WTC11 (cell line): ENCODE measurements around the gene ROBO4. TPM values are rescaled to one million over a fixed set of nuclear protein-coding genes. Genes with fewer than 3 reads are reported as not detected.

Experiments used
- AR ChIP-seq: fragments of 250-450 bp; sonication (Bioruptor Pico); IDR thresholded peaks from 2 replicates; pipeline ENCODE4 v1.9.0; 2021; ENCODE audit warnings: mild to moderate bottlenecking
- ATF6 ChIP-seq: sonication (generic); formaldehyde crosslinking; IDR thresholded peaks from 2 replicates; pipeline ENCODE4 v1.8.1; 2023; ENCODE audit warnings: mild to moderate bottlenecking, missing genetic modification reagents
- CBFB ChIP-seq: sonication (generic); formaldehyde crosslinking; IDR thresholded peaks from 2 replicates; pipeline ENCODE4 v1.8.1; 2022; ENCODE audit warnings: mild to moderate bottlenecking, low read depth, missing genetic modification reagents
- CTCF ChIP-seq: fragments of 200-600 bp; IDR thresholded peaks from 2 replicates; pipeline ENCODE4 v1.8.0; 2022; ENCODE audit warnings: antibody characterized with exemption
- E2F4 ChIP-seq: sonication (generic); formaldehyde crosslinking; IDR thresholded peaks from 2 replicates; pipeline ENCODE4 v1.8.1; 2022; ENCODE audit warnings: low read depth, mild to moderate bottlenecking, moderate library complexity, missing genetic modification reagents, borderline replicate concordance
- EMX1 ChIP-seq: fragments of 250-450 bp; sonication (Bioruptor Pico); IDR thresholded peaks from 2 replicates; pipeline ENCODE4 v1.8.0; 2021; ENCODE audit warnings: mild to moderate bottlenecking
- FOXP1 ChIP-seq: sonication (generic); formaldehyde crosslinking; IDR thresholded peaks from 2 replicates; pipeline ENCODE4 v1.8.0; 2022; ENCODE audit warnings: missing genetic modification reagents, mild to moderate bottlenecking, moderate library complexity, borderline replicate concordance
- GRHL2 ChIP-seq: fragments of 250-450 bp; sonication (Bioruptor Pico); IDR thresholded peaks from 2 replicates; pipeline ENCODE4 v1.8.0; 2022; ENCODE audit warnings: mild to moderate bottlenecking, moderate library complexity; ENCODE audit not compliant: insufficient replicate concordance, severe bottlenecking
- IRF1 ChIP-seq: sonication (generic); formaldehyde crosslinking; IDR thresholded peaks from 2 replicates; pipeline ENCODE4 v1.8.0; 2023; ENCODE audit warnings: missing genetic modification reagents
- IRF2 ChIP-seq: sonication (generic); formaldehyde crosslinking; IDR thresholded peaks from 2 replicates; pipeline ENCODE4 v1.8.0; 2022; ENCODE audit warnings: low read depth, missing genetic modification reagents, borderline replicate concordance
- KAT7 ChIP-seq: sonication (generic); formaldehyde crosslinking; IDR thresholded peaks from 2 replicates; pipeline ENCODE4 v1.8.1; 2023; ENCODE audit warnings: missing genetic modification reagents, mild to moderate bottlenecking, borderline replicate concordance
- MYBL2 ChIP-seq: sonication (generic); formaldehyde crosslinking; IDR thresholded peaks from 2 replicates; pipeline ENCODE4 v1.8.1; 2023; ENCODE audit warnings: mild to moderate bottlenecking, moderate library complexity, missing genetic modification reagents
- NFE2L1 ChIP-seq: sonication (generic); formaldehyde crosslinking; IDR thresholded peaks from 2 replicates; pipeline ENCODE4 v1.8.1; 2023; ENCODE audit warnings: missing genetic modification reagents
- SP1 ChIP-seq: sonication (generic); formaldehyde crosslinking; conservative IDR thresholded peaks from 2 replicates; pipeline ENCODE4 v1.8.1; 2022; ENCODE audit warnings: missing genetic modification reagents
- ZNF425 ChIP-seq: fragments of 250-450 bp; sonication (Bioruptor Pico); conservative IDR thresholded peaks from 2 replicates; pipeline ENCODE4 v1.9.0; 2021; ENCODE audit warnings: mild to moderate bottlenecking
- ZNF512 ChIP-seq: sonication (generic); formaldehyde crosslinking; IDR thresholded peaks from 2 replicates; pipeline ENCODE4 v1.8.1; 2022; ENCODE audit warnings: missing genetic modification reagents, borderline replicate concordance
- ZNF532 ChIP-seq: fragments of 250-450 bp; sonication (Bioruptor Pico); IDR thresholded peaks from 2 replicates; pipeline ENCODE4 v1.9.0; 2021; ENCODE audit warnings: mild to moderate bottlenecking, borderline replicate concordance
- total RNA-seq: library from RNA; stranded (reverse); gene quantifications from 3 replicates; pipeline ENCODE4 v1.2.3, GENCODE V29; 2021

Gene ROBO4
- total RNA-seq, 1 experiment from 2014 or later = 0.13 TPM

- TF ChIP-seq ZNF532 = no peak
- 0 out of 2 replicates have a peak, but pooled peaks have one; percentile 60 for TF ChIP-seq IRF2
- 0 out of 2 replicates have a peak, but pooled peaks have one; percentile 46 for TF ChIP-seq SP1 (CRISPR knock-in tag)
- peak; percentile 97 for TF ChIP-seq FOXP1 (CRISPR knock-in tag)
- TF ChIP-seq AR (CRISPR knock-in tag) = no peak
- TF ChIP-seq E2F4 (CRISPR knock-in tag) = peak; percentile 24; the same call in 1 of the 2 replicates
- no peak for TF ChIP-seq ZNF425 (CRISPR knock-in tag)
- 0 out of 2 replicates have a peak, but pooled peaks have one; percentile 68 for TF ChIP-seq IRF1 (CRISPR knock-in tag)
- peak; percentile 87 for TF ChIP-seq CTCF
- TF ChIP-seq KAT7 (CRISPR knock-in tag) = no peak
- TF ChIP-seq ZNF512 (CRISPR knock-in tag) = no peak
- no peak for TF ChIP-seq ATF6 (CRISPR knock-in tag)
- peak; percentile 73; the same call in 1 of the 2 replicates for TF ChIP-seq MYBL2 (CRISPR knock-in tag)
- TF ChIP-seq NFE2L1 (CRISPR knock-in tag) = no peak
- TF ChIP-seq GRHL2 = no peak
- TF ChIP-seq CBFB (CRISPR knock-in tag) = no peak
- TF ChIP-seq EMX1 = no peak
Measured at GRCh38 chr11:124865902-124866851, 31.5 kb downstream of the ROBO4 start (continued).
